Heart left ventricle (tissue), 16 donors: ENCODE results near the gene C12orf60. TPM values are rescaled to one million over a fixed set of nuclear protein-coding genes. Genes with fewer than 3 reads are reported as not detected.

Experiments used
- ATAC-seq, 4 donors: fragments of 200-7000 bp; cut with Tn5 transposase; one replicate each; pipeline ENCODE4 v1.9.1; 2020 to 2022; ENCODE audit warnings: moderate library complexity in 4 of 4, mild to moderate bottlenecking in 3 of 4, moderate number of reproducible peaks in 1 of 4
- DNase-seq, 5 donors: peaks; one replicate each; pipeline ENCODE4 v3.0.0-alpha.2; 2020
- H3K27ac ChIP-seq, 12 donors: fragments of 200-600 bp; sonication (generic) in 4 of 12; one replicate each; pipeline versions ENCODE4 v1.5.0 to v1.8.0; 2016 to 2022; ENCODE audit warnings: mild to moderate bottlenecking in 2 of 12
- H3K27me3 ChIP-seq, 9 donors: fragments of 200-600 bp; sonication (generic) in 2 of 9; one replicate each; pipeline versions ENCODE4 v1.5.1 to v1.8.0; 2016 to 2022; ENCODE audit warnings: mild to moderate bottlenecking in 3 of 9
- H3K36me3 ChIP-seq, 9 donors: fragments of 200-600 bp; sonication (generic) in 2 of 9; one replicate each; pipeline versions ENCODE4 v1.5.0 to v1.8.0; 2018 to 2022; ENCODE audit warnings: mild to moderate bottlenecking in 2 of 9
- H3K4me1 ChIP-seq, 12 donors: fragments of 200-600 bp; sonication (generic) in 4 of 12; one replicate each; pipeline versions ENCODE4 v1.5.0 to v1.8.0; 2016 to 2022; ENCODE audit warnings: mild to moderate bottlenecking in 3 of 12
- H3K4me3 ChIP-seq, 12 donors: fragments of 200-600 bp; sonication (generic) in 4 of 12; one replicate each; pipeline versions ENCODE4 v1.5.0 to v1.8.0; 2017 to 2022; ENCODE audit warnings: mild to moderate bottlenecking in 9 of 12, moderate library complexity in 4 of 12
- H3K9me3 ChIP-seq, 12 donors: fragments of 200-600 bp; sonication (generic) in 4 of 12; one replicate each; pipeline versions ENCODE4 v1.5.0 to v1.8.0; 2016 to 2022; ENCODE audit warnings: mild to moderate bottlenecking in 1 of 12
- POLR2A ChIP-seq, 2 donors: fragments of 450-650 bp; IDR thresholded peaks; one replicate each; pipeline ENCODE4 v1.6.1; 2017; ENCODE audit warnings: antibody characterized with exemption in 2 of 2, mild to moderate bottlenecking in 2 of 2, moderate library complexity in 2 of 2
- WGBS, 4 donors: extraction: QIAGEN DNeasy Blood & Tissue Kit in 2 of 4; methylation state at CpG; one replicate each; pipeline versions ENCODE4 v1.1.5 to v1.1.7; 2013 to 2018; 5-methylcytosine and 5-hydroxymethylcytosine counted together
- intact Hi-C, 10 donors: fragments of 100-400 bp; cut with DNase I; formaldehyde crosslinking; loops; one replicate each; pipeline versions ENCODE4 v1.11.1 to v1.14.2; 2022
- polyA plus RNA-seq, 2 donors: library from polyadenylated mRNA; stranded (reverse); fragments of 200-250 nt; gene quantifications; one replicate each; pipeline ENCODE4 v1.2.3, GENCODE V29; 2013
- total RNA-seq, 9 donors: library from RNA; depleted of rRNA in 2 of 9; stranded (reverse); fragments of >200 nt in 2 of 9; fragmentation: NEBNext Ultra II Directional in 3 of 9; extraction: Animal tissue kit (Norgen Biotek cat#: 25700) in 3 of 9; gene quantifications; one replicate each; pipeline versions ENCODE4 v1.1.0 to v1.2.4, GENCODE V29; 2016 to 2023
- TF ChIP-seq, protein P1 (sequence below), 12 donors: fragments of 200-600 bp; sonication (generic) in 4 of 12; IDR thresholded peaks; one replicate each; pipeline versions ENCODE4 v1.5.0 to v1.8.0; 2018 to 2022; ENCODE audit warnings: antibody characterized with exemption in 12 of 12, mild to moderate bottlenecking in 5 of 12
- donor health status: ischemic (EF 13 %, LVEDD 7.1; RV severe dilation, severe dysfunction).
- donor health status: healthy with polysubstance abuse.
- donor health status: DM: no; HTN: yes; CAD: no.
- donor health status: DM: no; HTN: no; CAD: no.
- donor health status: ischemic (EF 25% LVEDD 6.9; RV normal size, moderate dysfunction).
- donor health status: ischemic (EF 25% LVEDD 5.7; RV mildly dilated, moderate dysfunction).
- donor health status: healthy.
- donor health status: DM: yes; HTN: yes; CAD: no.
- donor health status: ischemic (EF 35%, LVEDD 5.7; RV mildly dilated, moderate dysfunction).
- donor health status: nonischemic (EF 11% LVEDD 7.7; RV severe dilation, severe dysfunction).
- donor health status: DM: yes; HTN: yes; CAD: no.
- donor health status: PGD.
- donor health status: ischemic (EF 29% LVEDD 5.4; RV normal size, mild dysfunction).
- donor health status: nonischemic (EF 23%, LVEDD 6.1; RV moderate dilation, normal function).

C12orf60 gene
- total and polyA plus RNA-seq, 11 donors: 2.0 to 5.3 (median 3.4) TPM

DNA sequence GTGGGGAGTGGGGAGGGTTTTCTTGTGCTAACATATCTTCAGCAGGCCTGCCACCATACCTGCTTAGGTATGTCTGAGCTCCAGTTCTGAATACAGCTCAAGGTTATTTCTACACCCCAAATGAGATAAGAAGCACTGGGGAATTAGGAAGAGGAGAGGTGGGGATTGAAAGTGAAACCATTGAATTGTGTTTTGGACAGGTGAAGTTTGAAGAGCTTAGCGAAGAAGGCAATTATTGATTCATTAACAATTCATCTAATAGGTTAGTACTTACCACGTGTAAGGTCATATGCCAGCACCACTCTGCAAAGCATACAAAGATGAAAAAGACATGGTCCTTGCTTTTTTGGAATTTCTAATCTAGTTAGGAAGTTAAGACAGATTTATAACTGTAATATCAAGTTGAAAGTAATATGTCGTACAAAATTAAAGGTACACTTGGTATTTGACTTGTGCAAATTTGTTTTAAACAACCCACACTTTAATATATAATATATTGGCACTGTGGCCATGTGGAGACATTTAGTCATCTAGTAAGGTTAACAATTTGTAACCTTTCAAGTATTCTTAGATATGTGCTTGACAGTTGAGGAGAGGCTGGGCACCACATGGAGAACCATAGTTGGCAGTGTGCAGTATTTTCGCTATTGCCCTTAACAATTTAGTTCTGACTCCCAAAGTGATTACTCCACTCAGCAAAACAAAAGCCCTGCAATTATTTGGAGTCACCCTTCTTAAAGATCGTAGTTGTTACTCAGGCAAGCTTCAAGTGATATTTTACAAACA is 6.9 kb downstream of the C12orf60 start:
- H3K27ac ChIP-seq: no peak overlapping the region
- H3K27me3 ChIP-seq: no peaks in the 10 kb centered on the region
- peaks cover 0 to 10% (median 0%) of the 10 kb centered on the region in 12 donors for H3K4me1 ChIP-seq
- no peak for ATAC-seq
- no peak overlapping the region for H3K4me3 ChIP-seq
- intact Hi-C loops: no loop called here
- TF ChIP-seq POLR2A (IDR thresholded peaks at IDR 0.05): no peak
- TF ChIP-seq, protein P1, sequence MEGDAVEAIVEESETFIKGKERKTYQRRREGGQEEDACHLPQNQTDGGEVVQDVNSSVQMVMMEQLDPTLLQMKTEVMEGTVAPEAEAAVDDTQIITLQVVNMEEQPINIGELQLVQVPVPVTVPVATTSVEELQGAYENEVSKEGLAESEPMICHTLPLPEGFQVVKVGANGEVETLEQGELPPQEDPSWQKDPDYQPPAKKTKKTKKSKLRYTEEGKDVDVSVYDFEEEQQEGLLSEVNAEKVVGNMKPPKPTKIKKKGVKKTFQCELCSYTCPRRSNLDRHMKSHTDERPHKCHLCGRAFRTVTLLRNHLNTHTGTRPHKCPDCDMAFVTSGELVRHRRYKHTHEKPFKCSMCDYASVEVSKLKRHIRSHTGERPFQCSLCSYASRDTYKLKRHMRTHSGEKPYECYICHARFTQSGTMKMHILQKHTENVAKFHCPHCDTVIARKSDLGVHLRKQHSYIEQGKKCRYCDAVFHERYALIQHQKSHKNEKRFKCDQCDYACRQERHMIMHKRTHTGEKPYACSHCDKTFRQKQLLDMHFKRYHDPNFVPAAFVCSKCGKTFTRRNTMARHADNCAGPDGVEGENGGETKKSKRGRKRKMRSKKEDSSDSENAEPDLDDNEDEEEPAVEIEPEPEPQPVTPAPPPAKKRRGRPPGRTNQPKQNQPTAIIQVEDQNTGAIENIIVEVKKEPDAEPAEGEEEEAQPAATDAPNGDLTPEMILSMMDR (IDR thresholded peaks at IDR 0.05): no peak
- H3K36me3 ChIP-seq: no peaks in the 10 kb centered on the region
- no peaks in the 10 kb centered on the region for H3K9me3 ChIP-seq
- DNase-seq: no peak
- WGBS, 4 donors: 88 to 93% (median 90%) methylated on average over 5 of the region's 5 CpGs

DNA sequence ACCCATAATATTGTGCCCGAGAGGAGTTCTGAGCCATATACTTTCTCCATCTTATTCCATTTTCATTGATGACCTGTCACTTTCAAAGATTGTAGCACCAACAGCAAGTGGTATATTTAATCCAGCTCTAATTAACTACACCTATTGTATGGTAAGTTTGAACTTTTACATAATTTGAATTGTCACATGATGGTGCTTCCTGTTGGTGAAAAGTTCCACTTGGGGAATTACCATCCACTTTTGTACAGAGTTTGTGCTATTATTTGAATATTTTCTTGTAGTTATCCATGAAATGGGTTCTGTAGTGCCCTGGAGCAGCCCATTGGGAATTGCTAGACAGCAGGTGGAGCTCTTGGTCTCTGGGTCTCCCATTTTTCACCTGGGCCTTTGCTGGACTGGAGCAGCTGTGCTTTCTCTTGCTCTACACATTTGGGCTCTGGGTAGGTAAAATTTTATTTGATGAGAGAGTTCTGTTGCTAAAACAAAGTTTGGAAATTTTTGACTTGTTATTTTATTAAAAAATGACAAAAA is 7.5 kb downstream of the C12orf60 start:
- intact Hi-C loops: no loop called here
- H3K36me3 ChIP-seq: no peaks in the 10 kb centered on the region
- no peak for TF ChIP-seq POLR2A (IDR thresholded peaks at IDR 0.05)
- TF ChIP-seq, protein P1 (IDR thresholded peaks at IDR 0.05): peak; percentile 13 to 52 (median 34)
- 94 to 100% (median 97%) methylated on average over 1 of the region's 1 CpG for whole genome bisulfite sequencing, 4 donors
- DNase-seq (no peak), ATAC-seq (peak in 2 of 4 donors; percentile 32 to 58)
- H3K9me3 ChIP-seq: no peaks in the 10 kb centered on the region
- H3K27me3 ChIP-seq: no peaks in the 10 kb centered on the region
- no peak overlapping the region for H3K4me3 ChIP-seq
- peaks cover 0 to 10% (median 0%) of the 10 kb centered on the region in 12 donors for H3K4me1 ChIP-seq
- no peak overlapping the region for H3K27ac ChIP-seq

DNA sequence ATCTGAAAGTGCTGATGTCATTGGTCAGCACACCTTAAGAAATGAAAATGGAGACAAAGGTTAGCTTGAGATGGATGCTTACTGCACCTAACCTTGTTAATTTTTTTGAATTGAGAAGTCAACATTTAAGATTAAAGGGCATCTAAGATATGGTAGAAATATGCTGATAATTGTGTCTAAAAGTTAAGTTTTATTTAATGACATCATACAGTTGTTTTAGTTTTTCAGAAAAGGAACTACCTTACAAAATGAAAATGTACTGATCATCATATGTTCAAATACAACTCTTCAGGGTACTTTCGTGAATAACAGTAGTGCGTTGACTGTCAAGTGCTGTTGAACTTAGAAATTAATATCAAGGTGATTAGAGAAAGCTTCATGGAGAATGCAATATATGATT is 8.0 kb downstream of the C12orf60 start:
- WGBS, 4 donors: 91 to 96% (median 95%) methylated on average over 2 of the region's 2 CpGs
- DNase-seq: no peak
- ATAC-seq: no peak
- TF ChIP-seq, protein P1 (IDR thresholded peaks at IDR 0.05): no peak
- no peak for TF ChIP-seq POLR2A (IDR thresholded peaks at IDR 0.05)
- H3K4me3 ChIP-seq: no peak overlapping the region
- intact Hi-C loops: no loop called here
- no peaks in the 10 kb centered on the region for H3K27me3 ChIP-seq
- H3K27ac ChIP-seq: no peak overlapping the region
- no peaks in the 10 kb centered on the region for H3K9me3 ChIP-seq
- peaks cover 0 to 10% (median 0%) of the 10 kb centered on the region in 12 donors for H3K4me1 ChIP-seq
- no peaks in the 10 kb centered on the region for H3K36me3 ChIP-seq

GRCh38 chr12:14814014-14814413 is 10.5 kb downstream of the C12orf60 start, which contains the start of gene SMCO3:
Gene SMCO3, minus strand, starts transcription at chr12:14814182. Its CDS starts 7,502 bp downstream, at chr12:14806680.
- no peak within 1 kb of the TSS for H3K4me3 ChIP-seq
- no peak for DNase-seq
- H3K36me3 ChIP-seq: no peaks in the 10 kb centered on the region
- ATAC-seq: no peak
- H3K27ac ChIP-seq: no peak within 1 kb of the TSS
- H3K9me3 ChIP-seq: no peaks in the 10 kb centered on the region
- H3K4me1 ChIP-seq: peaks cover 0 to 10% (median 0%) of the 10 kb centered on the region in 12 donors
- intact Hi-C loops: no loop called here
- TF ChIP-seq POLR2A (IDR thresholded peaks at IDR 0.05): no peak
- TF ChIP-seq, protein P1 (IDR thresholded peaks at IDR 0.05): no peak
- WGBS, 4 donors: 79 to 84% (median 81%) methylated on average over 3 of the region's 3 CpGs
- H3K27me3 ChIP-seq: no peaks in the 10 kb centered on the region
